Neural progenitor cell (in vitro differentiated cells): ENCODE data around the gene LIPE.

Experiments
- EZH2 ChIP-seq: fragments of 200-600 bp; sonication (generic); IDR thresholded peaks from 2 replicates; pipeline ENCODE4 v1.6.1; 2017; ENCODE audit warnings: antibody characterized with exemption, mild to moderate bottlenecking, moderate library complexity
- EZH2phosphoT487 ChIP-seq: fragments of 200-600 bp; sonication (generic); IDR thresholded peaks from 2 replicates; pipeline ENCODE4 v1.6.1; 2017; ENCODE audit warnings: antibody characterized with exemption
- TF ChIP-seq, protein P1 (sequence below): fragments of 200-600 bp; sonication (generic); IDR thresholded peaks from 2 replicates; pipeline ENCODE4 v1.5.1; 2017; ENCODE audit warnings: antibody characterized with exemption, mild to moderate bottlenecking

DNA sequence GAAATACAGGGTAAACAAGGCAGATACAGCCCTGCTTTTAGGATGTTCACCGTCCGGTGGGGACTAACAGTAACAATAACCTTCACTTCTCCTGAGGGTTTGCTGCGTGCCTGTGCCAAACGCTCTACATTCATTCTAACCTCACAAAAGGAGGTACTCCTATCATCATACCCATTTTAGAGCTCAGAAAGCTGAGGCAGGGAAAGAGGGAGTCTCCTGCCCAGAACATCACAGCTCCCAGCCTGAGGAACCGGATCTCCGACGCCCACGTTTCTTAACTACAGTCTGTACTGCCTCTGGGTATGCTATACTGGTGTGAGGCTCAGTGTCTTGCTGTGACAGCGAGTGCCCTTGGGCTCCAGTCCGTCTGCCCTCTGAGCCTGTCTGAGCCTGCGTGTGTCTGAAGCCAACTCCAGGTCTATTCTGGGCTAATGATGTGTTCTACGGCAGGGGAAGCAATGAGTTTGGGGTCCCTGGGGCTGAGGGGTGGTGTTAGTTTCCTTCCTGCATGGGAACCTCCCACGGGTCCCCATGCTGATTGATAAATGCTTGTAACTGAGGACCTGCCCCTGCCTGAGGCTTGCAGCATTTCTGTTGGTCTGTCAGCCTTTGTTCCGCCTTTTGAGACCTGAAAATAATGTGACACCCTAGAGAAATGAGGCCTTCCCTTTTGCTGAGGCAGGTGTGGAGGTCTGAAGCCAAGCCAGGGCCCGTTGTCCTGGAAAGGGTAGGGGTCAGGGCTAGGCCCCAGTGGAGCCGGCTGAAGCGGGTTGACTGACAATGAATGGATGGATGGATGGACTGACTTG is 4.9 kb downstream of the LIPE start:
- TF ChIP-seq, protein P1, sequence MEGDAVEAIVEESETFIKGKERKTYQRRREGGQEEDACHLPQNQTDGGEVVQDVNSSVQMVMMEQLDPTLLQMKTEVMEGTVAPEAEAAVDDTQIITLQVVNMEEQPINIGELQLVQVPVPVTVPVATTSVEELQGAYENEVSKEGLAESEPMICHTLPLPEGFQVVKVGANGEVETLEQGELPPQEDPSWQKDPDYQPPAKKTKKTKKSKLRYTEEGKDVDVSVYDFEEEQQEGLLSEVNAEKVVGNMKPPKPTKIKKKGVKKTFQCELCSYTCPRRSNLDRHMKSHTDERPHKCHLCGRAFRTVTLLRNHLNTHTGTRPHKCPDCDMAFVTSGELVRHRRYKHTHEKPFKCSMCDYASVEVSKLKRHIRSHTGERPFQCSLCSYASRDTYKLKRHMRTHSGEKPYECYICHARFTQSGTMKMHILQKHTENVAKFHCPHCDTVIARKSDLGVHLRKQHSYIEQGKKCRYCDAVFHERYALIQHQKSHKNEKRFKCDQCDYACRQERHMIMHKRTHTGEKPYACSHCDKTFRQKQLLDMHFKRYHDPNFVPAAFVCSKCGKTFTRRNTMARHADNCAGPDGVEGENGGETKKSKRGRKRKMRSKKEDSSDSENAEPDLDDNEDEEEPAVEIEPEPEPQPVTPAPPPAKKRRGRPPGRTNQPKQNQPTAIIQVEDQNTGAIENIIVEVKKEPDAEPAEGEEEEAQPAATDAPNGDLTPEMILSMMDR: no peak
- no peak for TF ChIP-seq EZH2
- no peak for TF ChIP-seq EZH2phosphoT487
